Loucy (cell line): Measurements from ENCODE around the gene ADRB2.

ENCODE experiments used
- CTCF ChIP-seq: fragments of 200-600 bp; sonication (generic); conservative IDR thresholded peaks from 2 replicates; pipeline ENCODE4 v1.5.1; 2014; ENCODE audit warnings: mild to moderate bottlenecking, antibody characterized with exemption, low read length
- EZH2phosphoT487 ChIP-seq: fragments of 200-600 bp; IDR thresholded peaks from 2 replicates; pipeline ENCODE4 v1.6.1; 2018; ENCODE audit warnings: antibody characterized with exemption, mild to moderate bottlenecking, moderate library complexity, borderline replicate concordance

- TF ChIP-seq EZH2phosphoT487 (no peak), CTCF (no peak)
Measured at GRCh38 chr5:148801682-148802276, 24.6 kb upstream of the ADRB2 start.
